Measurements from ENCODE around the gene MRPS9.

The MRPS9 gene

DNA sequence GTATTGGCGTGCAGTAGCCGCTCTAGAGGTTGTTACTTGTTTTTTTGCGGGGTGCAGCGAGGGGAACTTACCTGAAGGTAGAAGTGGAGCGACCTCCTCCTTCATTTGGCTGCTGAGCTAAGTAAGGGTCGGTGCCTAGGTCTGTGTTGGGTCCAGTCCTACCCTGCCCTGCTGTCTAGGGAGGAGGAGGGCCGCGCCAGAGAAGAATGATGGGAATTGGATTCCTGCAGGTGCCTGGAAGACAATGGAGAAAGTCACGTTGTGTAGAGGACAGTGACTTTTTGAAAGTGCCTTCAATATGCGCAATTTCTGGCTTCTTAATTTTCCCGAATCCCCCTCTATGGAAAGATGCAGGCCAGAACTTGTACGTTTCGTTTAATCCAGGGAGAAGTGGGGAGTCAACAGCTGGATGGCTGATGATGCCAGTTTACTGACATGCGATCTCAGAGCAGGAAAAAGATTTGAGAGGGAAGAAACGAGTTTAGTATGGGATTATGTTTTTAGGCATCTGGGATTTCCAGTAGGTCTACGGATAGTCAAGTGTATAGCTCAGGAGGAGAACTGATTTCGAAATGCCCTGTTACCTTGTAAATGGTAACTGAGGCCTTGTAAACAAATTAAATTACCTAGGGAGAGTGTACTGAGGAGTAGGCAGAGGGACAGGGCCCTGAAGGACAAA, 653 bp downstream of the MRPS9 start:
- Histone ChIP-seq H3K36me3 (replicated peaks) (no peaks in the 10 kb centered on the region), H3K4me3 (ENCODE audit: low read depth, low read length) (peak overlapping the region; percentile 96), H3K27me3 (replicated peaks) (no peaks in the 10 kb centered on the region), H3K27ac (peak overlapping the region; percentile 87)
- no peak for DNase-seq
- TF ChIP-seq, protein P1, sequence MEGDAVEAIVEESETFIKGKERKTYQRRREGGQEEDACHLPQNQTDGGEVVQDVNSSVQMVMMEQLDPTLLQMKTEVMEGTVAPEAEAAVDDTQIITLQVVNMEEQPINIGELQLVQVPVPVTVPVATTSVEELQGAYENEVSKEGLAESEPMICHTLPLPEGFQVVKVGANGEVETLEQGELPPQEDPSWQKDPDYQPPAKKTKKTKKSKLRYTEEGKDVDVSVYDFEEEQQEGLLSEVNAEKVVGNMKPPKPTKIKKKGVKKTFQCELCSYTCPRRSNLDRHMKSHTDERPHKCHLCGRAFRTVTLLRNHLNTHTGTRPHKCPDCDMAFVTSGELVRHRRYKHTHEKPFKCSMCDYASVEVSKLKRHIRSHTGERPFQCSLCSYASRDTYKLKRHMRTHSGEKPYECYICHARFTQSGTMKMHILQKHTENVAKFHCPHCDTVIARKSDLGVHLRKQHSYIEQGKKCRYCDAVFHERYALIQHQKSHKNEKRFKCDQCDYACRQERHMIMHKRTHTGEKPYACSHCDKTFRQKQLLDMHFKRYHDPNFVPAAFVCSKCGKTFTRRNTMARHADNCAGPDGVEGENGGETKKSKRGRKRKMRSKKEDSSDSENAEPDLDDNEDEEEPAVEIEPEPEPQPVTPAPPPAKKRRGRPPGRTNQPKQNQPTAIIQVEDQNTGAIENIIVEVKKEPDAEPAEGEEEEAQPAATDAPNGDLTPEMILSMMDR (IDR thresholded peaks at IDR 0.05; ENCODE audit: low read depth, low read length, missing control alignments) = no peak
- in situ Hi-C loops (cut with HindIII; ENCODE audit: low pct_ligation_motif_present, low sequenced_read_pairs) = no loop called here

GRCh38 chr2:105039559-105039958, 1.7 kb downstream of the MRPS9 start:
- in situ Hi-C loops (cut with HindIII; ENCODE audit: low pct_ligation_motif_present, low sequenced_read_pairs) = no loop called here
- TF ChIP-seq, protein P1 (IDR thresholded peaks at IDR 0.05; ENCODE audit: low read depth, low read length, missing control alignments) = no peak

GRCh38 chr2:105042189-105042588, 4.3 kb downstream of the MRPS9 start:
- no peaks in the 10 kb centered on the region for H3K36me3 ChIP-seq (replicated peaks)
- TF ChIP-seq, protein P1 (IDR thresholded peaks at IDR 0.05; ENCODE audit: low read depth, low read length, missing control alignments) = no peak
- in situ Hi-C loops (cut with HindIII; ENCODE audit: low pct_ligation_motif_present, low sequenced_read_pairs) = no loop called here
- no peak overlapping the region for H3K27ac ChIP-seq
- no peak overlapping the region for H3K4me3 ChIP-seq (ENCODE audit: low read depth, low read length)
- DNase-seq = no peak
- H3K27me3 ChIP-seq (replicated peaks) = no peaks in the 10 kb centered on the region

More at GRCh38 chr2:105039559-105039958, 1.7 kb downstream of the MRPS9 start:
- H3K27me3 ChIP-seq (replicated peaks) = no peaks in the 10 kb centered on the region
- DNase-seq = no peak
- no peak overlapping the region for H3K4me3 ChIP-seq (ENCODE audit: low read depth, low read length)
- no peaks in the 10 kb centered on the region for H3K36me3 ChIP-seq (replicated peaks)
- no peak overlapping the region for H3K27ac ChIP-seq

GRCh38 chr2:105052773-105053172, 14.9 kb downstream of the MRPS9 start:
- TF ChIP-seq, protein P1 (IDR thresholded peaks at IDR 0.05; ENCODE audit: low read depth, low read length, missing control alignments) = no peak
- in situ Hi-C loops (cut with HindIII; ENCODE audit: low pct_ligation_motif_present, low sequenced_read_pairs) = no loop called here
- no peaks in the 10 kb centered on the region for H3K27me3 ChIP-seq (replicated peaks)
- no peak for DNase-seq
- H3K36me3 ChIP-seq (replicated peaks) = no peaks in the 10 kb centered on the region
- no peak overlapping the region for H3K27ac ChIP-seq
- H3K4me3 ChIP-seq (ENCODE audit: low read depth, low read length) = no peak overlapping the region

DNA sequence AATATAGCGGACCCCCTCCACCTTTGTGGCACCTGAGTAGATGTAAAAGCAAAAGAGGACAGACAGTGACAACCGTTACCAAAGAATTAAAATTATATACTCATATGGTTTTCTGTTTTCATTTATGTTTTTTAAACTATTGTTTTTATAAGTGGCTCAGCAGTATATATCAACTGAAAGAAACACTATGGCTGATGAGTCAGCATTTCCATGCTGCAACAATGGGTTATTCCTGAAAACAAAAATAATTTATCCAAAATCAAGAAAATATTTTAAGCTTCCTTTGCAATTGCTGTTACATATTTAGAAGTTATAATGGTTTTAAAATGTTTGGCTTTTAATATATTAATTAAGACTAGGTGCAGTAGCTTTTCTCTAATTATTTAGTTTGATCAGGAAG, 17.7 kb downstream of the MRPS9 start:
- no peak for DNase-seq
- TF ChIP-seq, protein P1 (IDR thresholded peaks at IDR 0.05; ENCODE audit: low read depth, low read length, missing control alignments) = no peak
- Histone ChIP-seq H3K4me3 (ENCODE audit: low read depth, low read length) (no peak overlapping the region), H3K27me3 (replicated peaks) (no peaks in the 10 kb centered on the region), H3K36me3 (replicated peaks) (no peaks in the 10 kb centered on the region), H3K27ac (no peak overlapping the region)
- in situ Hi-C loops (cut with HindIII; ENCODE audit: low pct_ligation_motif_present, low sequenced_read_pairs) = no loop called here

GRCh38 chr2:105056245-105056644, 18.4 kb downstream of the MRPS9 start:
- Histone ChIP-seq H3K36me3 (replicated peaks) (no peaks in the 10 kb centered on the region), H3K27ac (no peak overlapping the region), H3K27me3 (replicated peaks) (no peaks in the 10 kb centered on the region), H3K4me3 (ENCODE audit: low read depth, low read length) (no peak overlapping the region)
- TF ChIP-seq, protein P1 (IDR thresholded peaks at IDR 0.05; ENCODE audit: low read depth, low read length, missing control alignments) = no peak
- DNase-seq = no peak
- in situ Hi-C loops (cut with HindIII; ENCODE audit: low pct_ligation_motif_present, low sequenced_read_pairs) = no loop called here

Measured in brain microvascular endothelial cell (primary cell).